ENCODE results near the gene KLHL29.

KLHL29 gene

DNA sequence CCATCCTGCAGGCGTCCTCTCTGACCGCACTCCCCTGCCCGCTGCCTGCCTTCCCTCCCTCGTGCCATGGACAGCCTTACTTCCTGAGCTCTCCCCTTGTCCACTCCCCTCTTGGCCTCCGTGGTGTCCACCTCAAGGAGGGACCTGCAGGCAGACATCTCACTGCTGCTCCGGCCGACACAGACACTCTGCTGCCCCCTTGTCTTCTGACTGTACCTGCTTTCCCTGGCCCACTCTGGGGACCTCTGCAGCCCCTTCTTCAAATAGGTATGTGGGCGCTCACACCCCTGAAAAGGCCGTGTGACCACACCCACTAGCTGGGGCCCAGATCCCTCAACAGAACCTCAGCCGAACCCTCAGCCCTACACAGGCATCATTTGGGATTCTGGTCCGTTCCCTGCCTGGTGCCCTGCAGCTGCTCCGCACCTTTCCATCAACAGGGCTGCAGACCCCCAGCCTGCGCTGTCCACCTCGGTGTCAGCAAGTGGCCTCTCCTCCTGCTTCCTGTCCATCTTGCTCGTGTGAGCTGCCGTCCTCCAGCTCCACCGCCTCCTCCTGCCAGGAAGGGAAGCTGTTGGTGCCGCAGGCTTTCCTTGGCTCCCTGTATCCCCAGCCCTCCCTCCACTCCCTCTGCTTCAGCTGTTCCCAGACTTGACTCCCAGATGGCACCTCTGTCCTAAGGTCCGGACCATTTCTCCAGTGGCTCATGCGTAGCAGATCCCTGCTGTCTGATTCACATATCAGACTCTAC, 94.1 kb downstream of the KLHL29 start:
- DNase-seq: no peak

DNA sequence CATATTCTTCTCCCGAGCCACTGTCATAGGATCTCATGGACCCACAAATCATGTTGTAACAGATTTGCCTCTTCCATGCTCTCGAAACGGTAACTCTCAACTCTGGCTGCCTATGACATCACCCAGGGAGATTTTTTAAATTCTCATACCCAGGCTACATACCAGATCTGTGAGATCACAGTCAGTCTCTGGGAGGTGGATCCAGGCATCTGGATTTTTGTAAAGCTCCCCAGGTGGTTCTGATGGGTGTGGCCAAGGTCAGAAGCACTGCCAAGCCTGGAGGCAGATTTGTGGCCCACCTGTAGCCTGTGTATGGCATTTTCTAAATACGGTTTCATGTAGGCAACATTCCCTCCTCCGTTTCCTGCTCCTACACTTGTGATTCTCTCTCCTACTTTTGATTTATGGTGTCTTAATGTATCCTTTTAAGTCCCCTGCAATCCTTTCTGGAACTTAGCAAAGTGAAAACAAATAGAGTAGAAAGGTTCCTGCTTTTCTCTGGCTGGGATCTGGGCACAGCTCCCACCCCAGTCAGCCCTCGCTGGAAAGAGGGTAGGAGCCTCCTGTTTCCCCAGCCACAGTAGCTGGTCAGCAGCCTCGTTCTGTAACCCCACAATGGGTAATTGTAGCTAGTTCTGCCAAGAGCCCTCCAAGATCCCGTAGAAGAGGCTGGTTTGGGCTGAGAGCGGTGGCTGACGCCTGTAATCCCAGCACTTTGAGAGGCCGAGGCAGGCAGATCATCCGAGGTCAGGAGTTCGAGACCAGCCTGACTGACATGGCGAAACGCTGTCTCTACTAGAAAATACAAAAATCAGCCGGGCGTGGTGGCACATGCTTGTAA, 96.2 kb downstream of the KLHL29 start:
- DNase-seq: peak; percentile 91

- no peak for DNase-seq
These were observed 97.2 kb downstream of the KLHL29 start for GRCh38 chr2:23482188-23482587.

GRCh38 chr2:23482607-23483006, 97.6 kb downstream of the KLHL29 start:
- DNase-seq: no peak

- DNase-seq: no peak
These were observed 98.8 kb downstream of the KLHL29 start for GRCh38 chr2:23483791-23484190.

DNA sequence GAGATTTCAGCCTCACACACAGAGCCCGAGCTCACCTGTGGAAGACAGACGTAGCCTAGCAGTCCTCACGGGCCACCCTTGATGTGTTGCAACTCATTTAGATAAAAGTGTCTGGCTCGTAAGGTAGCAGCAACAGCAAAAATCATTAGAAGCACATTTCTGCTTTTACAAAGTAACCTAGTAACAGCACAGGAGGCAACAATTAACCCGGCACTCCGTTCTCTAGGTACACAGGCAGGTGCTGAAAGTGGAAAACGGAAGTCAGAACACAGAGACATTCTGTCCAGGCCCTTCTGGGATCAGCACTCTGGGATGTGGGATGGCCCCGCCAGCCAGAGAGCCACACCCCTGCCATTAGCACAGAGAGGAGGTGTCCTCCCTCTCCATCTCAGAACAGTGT, 99.3 kb downstream of the KLHL29 start:
- no peak for DNase-seq

DNA sequence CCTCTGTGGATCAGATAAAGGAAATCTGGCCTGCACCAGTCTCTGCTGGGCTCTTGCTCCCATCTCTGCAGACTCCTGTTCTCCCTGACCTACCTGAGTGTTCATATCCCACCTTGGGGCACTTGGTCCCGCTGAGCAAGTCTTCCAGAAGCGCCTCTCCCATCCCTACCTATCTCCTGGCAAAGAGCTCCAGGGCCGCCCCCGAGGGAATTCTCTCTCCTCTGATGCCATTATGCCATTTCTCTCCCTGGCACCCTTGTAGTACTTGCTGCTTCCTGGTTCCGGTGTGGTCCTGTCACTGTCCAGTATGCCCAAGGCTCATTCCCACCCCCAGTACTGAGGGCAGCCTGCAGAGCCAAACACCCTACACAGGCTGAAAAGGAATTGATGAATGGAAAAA, 99.8 kb downstream of the KLHL29 start:
- no peak for DNase-seq

- no peak for DNase-seq
These were observed 100.3 kb downstream of the KLHL29 start for GRCh38 chr2:23485261-23485660.

DNA sequence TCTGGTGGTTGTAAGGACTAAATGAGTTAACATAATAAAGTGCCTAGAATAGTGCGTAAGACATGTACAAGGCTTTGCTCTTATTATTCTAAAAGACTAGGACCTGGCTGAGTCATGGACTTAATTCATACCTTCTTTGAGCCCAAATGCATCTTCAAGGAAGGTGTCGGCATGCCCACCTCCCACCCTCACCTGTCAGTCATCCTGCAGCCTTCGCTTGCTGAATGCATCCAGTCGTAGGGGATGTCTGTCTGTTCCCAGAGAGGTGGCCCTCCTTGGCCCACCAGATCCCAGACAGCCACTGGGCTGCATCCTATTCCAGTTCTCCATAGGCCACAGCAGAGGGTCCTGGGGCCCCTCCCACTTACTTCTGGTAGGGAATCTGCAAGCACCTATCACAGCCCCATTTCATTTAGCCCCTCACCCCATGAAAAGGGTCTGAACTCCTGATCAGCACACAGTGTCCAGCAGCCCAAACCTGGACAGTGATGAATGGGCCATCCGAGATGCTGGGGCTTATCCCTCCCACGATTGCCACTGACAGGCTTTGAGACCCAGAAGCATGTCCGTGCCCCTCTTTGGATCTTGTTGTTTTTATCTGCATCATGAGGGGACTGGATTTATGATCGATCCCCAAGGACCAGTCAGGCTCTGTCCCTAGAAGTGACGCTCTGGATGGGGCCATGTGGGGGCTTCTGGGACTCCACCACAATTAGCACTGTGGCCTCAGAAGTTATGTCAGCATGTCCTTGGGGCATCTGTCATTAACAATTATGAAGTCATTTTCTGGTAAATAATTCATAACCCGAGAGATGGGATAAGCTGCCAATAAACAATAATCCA, 101.1 kb downstream of the KLHL29 start:
- no peak for DNase-seq

DNA sequence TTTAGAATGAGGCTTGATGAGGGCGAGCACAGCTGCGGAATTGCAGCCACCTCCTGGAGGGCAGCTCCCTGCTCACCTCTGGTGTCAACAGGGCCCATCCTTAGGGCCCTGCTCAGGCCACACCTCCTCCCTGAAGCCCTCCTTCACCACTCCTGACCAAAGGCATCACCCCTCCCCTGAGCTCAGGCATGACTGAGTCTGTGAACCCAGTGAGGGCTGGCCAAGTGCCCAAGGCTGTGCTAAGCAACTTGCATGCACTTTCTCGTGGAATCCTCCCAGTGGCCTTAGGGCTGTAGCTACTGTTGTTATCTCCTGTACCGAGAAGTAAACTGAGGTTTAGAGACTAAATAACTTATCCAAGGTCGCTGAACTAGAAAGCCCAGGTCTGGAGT, 101.7 kb downstream of the KLHL29 start:
- peak; percentile 37 for DNase-seq

GRCh38 chr2:23487735-23488492, 102.9 kb downstream of the KLHL29 start:
- DNase-seq: peak; percentile 27

- no peak for DNase-seq
These were observed 103.6 kb downstream of the KLHL29 start for GRCh38 chr2:23488584-23488983.

DNA sequence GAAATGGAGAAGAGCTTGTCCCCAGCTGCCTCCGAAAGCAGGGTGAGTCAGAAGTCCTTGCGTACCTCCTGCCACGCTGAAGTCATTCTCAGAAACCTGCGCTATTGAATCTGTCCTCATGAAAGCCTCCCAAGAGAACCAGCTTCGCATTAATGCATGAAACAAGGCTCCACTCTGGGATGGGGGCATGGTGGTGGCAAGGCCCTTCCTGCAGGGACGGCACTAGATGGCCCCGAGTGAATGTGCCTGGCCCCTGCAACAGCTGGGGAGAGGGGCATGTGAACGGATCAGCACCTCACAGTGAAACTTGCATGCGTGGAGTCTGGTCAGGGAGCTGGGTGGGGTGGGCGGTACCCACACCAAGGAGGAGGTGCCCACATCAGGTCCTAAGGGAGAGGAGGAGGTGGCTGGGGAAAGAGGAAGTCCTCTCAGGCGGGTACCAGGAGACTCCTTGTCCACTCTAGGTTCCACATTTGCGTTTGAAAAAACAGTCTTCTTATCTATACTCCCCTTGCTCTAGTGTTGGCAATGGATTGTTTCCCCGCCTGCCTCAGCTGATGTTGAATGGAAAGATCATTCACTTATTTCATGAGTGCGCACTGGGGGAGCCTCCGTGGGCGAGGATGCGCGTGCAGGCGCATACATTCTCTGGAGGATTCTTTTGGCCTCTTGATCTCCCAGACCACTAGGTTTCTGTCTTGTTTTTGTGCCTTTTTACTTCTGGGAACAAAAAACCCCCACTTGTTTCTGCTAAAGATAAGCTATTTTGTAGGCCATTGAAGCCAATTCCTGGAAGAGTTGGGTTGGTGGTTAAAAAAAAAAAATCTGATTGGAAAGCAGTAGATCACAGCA, 104.7 kb downstream of the KLHL29 start:
- DNase-seq: no peak

DNA sequence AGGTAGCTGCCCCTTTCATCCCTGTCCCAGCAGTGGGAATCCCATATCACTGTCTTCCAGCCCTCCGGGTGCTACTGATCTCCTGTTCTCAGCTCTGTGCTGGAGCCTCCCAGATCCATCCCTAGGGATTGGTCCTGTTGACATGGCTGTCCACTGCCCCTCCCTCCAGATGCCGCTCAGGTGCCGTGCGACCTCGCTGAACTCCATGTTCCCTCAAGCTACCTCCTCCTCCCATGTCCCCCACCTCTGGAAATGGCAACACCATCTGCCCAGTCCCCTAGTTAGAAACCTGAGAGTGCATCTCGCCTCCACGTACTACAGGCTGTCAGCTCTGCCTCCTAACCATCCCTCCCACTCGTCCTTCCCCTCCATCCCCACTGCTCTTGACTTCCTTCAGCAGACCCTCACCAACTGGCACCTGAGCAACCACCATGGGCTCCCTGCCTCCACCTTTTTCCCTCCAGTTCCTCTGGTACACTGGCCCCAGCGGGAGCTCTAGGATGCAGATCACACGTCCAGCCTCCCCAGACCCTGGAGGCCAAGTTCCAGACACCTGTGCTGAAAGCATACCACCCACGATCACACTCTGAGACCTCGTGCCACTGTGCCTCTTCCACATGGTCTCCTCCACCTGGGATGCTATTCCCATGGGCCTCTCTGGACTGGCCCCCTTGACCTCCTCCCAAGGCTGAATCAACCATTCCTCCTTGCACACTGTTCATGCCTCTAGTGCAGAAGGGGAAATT, 106.8 kb downstream of the KLHL29 start:
- no peak for DNase-seq

DNA sequence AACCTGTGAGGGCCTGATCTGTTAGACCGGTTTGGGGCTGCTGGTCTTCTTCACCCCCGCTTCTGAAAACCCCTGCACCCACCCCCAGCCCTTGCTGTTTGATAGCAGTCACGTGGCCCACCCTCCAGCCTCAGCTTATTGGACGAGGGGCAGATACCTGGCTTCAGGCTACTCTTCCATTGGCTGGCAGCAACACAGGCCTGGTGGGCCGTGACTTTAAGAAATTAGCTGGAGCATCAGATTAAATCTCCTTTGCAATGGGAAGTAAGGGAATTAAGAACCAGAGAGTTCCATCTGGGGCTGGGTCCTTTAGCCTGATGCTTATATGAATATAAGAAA, 107.3 kb downstream of the KLHL29 start:
- DNase-seq: no peak

DNA sequence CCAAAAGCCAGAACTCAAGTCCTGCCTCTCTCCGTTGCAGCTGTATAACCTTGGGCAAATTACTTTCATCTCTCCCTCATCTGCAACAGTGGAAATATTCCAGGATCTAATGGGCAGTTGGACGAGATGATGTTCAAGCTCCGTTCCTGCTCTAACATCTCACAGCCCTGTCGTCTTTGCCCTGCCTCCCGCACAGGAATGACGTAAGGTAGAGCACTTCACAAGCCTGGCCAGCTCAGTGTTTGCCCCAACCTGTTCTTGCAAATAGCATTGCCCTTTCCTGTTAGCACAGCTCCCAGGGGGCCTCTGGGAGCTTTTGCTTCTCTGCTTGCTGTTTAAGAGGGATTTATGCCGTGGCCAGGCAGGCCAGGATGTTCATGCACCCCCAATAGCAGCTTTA, 107.9 kb downstream of the KLHL29 start:
- no peak for DNase-seq

DNA sequence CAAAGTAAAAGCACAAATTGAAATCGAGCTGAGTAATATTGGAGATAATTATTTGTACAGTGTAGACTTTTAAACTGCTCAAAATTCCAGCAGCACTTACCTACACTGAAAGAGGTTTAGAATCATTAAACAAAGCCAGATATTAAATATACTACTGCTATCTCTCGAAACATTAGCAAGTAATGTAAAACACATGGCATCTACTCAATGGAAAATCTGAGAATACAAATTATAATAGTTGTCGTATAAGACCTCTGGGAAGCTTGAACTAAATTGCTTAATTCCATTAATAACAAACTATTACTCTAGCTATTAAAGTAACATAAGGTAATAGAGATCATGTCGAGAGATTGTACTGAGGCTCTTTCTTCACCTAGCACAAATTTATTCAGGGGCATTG, 108.9 kb downstream of the KLHL29 start:
- no peak for DNase-seq

DNA sequence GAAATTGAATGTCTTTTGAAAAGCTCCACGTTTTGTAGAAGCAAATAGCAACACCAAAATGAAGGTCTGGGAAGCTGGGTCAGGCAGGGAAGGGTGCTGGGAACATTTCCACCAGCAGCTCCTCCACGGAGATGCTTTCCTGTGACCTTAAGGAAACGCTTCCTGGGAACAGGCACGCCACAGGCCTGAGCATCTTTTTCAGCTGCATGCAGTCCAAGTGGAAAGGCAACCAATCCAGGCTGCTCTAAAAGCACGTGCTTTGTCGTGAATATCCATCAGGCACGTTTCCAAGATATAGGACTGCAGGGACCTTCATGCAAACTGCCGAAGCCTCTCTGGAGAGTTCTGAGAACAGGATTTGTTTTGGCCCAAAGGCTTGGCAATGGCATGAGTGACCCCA, 109.3 kb downstream of the KLHL29 start:
- no peak for DNase-seq

GRCh38 chr2:23495661-23496114, 110.7 kb downstream of the KLHL29 start:
- no peak for DNase-seq

DNA sequence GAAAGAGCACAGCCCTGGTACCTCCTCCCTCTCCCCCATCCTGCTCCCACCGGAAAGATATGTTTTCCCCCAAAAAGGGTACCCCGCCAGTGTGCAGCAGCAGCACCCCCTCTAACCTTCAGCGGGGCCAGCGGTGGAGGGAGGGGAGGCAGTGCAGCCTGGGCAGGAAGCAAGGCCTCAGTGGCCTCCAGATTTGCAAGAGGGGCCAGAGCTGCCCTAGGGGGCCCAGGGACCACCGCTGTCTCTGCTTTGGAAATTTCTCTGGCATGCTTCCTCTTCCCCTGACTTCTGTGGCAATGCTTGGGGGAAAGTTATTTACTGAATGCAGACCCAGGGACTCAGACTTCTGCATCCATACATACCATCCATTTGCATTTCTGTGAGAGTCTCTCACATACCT, 111.5 kb downstream of the KLHL29 start:
- DNase-seq: no peak

DNA sequence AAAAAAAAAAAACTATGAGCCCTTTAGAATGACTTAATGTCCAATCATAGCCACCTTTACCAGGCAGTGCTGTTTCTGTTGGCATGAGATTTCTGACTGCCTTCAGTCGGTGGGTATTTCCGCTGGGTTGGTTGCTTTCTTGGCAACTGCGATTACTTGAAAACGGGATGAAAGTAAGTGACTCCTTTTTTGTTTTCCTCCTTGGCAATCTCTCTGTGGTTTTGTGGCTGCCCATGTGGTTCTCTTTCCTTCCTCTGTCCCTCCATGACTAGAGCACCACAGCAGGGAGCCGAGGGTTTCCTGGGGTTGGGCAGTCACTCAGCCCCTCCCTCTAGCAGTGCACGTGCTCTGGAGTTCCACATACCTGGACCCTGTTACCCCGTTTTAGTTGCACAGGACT, 112.1 kb downstream of the KLHL29 start:
- peak; percentile 53 for DNase-seq

Data from fibroblast of skin of right biceps (primary cell).